CD4-positive, alpha-beta memory T cell (primary cell): ENCODE measurements around the gene PDE4D. TPM values are rescaled to one million over a fixed set of nuclear protein-coding genes. Genes with fewer than 3 reads are reported as not detected.

ENCODE experiments used
- CTCF ChIA-PET: fragments of 350-600 bp; sonication (Branson Sonifier 250); formaldehyde crosslinking; loops from one replicate; lab custom pipeline; 2021; ENCODE audit warnings: inconsistent platforms; ENCODE audit not compliant: partially characterized antibody; lab: Charles Lee
- POLR2A ChIA-PET: fragments of 350-600 bp; sonication (Branson Sonifier 250); formaldehyde crosslinking; loops from one replicate; lab custom pipeline; 2021; ENCODE audit not compliant: partially characterized antibody; lab: Charles Lee
- DNase-seq, 5 donors: peaks; one replicate each; pipeline versions ENCODE4 v3.0.0 to v3.0.0-alpha.2; 2020 to 2022; ENCODE audit warnings: mixed read lengths in 1 of 5
- H3K27ac ChIP-seq: one replicate; pipeline ENCODE4 v1.7.0; 2013; ENCODE audit warnings: low read depth, low read length
- H3K27me3 ChIP-seq: 2 replicates; pipeline ENCODE4 v1.7.0; 2013; ENCODE audit warnings: mild to moderate bottlenecking, low read length, moderate library complexity; ENCODE audit not compliant: insufficient read depth
- H3K36me3 ChIP-seq: 2 replicates; pipeline ENCODE4 v1.7.0; 2013; ENCODE audit warnings: mild to moderate bottlenecking, low read length, moderate library complexity; ENCODE audit not compliant: insufficient read depth
- H3K4me1 ChIP-seq: 2 replicates; pipeline ENCODE4 v1.7.0; 2013; ENCODE audit warnings: mild to moderate bottlenecking, low read length, moderate library complexity; ENCODE audit not compliant: insufficient read depth
- H3K4me3 ChIP-seq, 2 donors: one replicate each; pipeline ENCODE4 v1.7.0; 2013; ENCODE audit warnings: low read length in 2 of 2, mild to moderate bottlenecking in 1 of 2
- H3K9me3 ChIP-seq, 2 donors: one replicate each; pipeline ENCODE4 v1.7.0; 2013; ENCODE audit warnings: low read length in 2 of 2, control low read depth in 1 of 2; ENCODE audit not compliant: control insufficient read depth in 1 of 2
- H3K27ac Mint-ChIP-seq, 7 donors: one replicate each; pipeline ENCODE4 v1.8.0; 2020 to 2021; ENCODE audit warnings: mixed read lengths in 7 of 7, mild to moderate bottlenecking in 6 of 7, inconsistent platforms in 3 of 7, moderate library complexity in 3 of 7
- H3K27me3 Mint-ChIP-seq, 2 donors: one replicate each; pipeline ENCODE4 v1.8.0; 2020 to 2021; ENCODE audit warnings: mixed read lengths in 2 of 2
- H3K36me3 Mint-ChIP-seq, 2 donors: one replicate each; pipeline ENCODE4 v1.8.0; 2020 to 2021; ENCODE audit warnings: mixed read lengths in 2 of 2, inconsistent platforms in 1 of 2, mild to moderate bottlenecking in 1 of 2
- H3K4me1 Mint-ChIP-seq, 4 donors: one replicate each; pipeline ENCODE4 v1.8.0; 2020 to 2021; ENCODE audit warnings: mixed read lengths in 4 of 4, mild to moderate bottlenecking in 1 of 4
- H3K4me3 Mint-ChIP-seq, 8 donors: one replicate each; pipeline ENCODE4 v1.8.0; 2020 to 2021; ENCODE audit warnings: mixed read lengths in 8 of 8, mild to moderate bottlenecking in 7 of 8, moderate library complexity in 6 of 8, inconsistent platforms in 3 of 8
- H3K9me3 Mint-ChIP-seq, 8 donors: one replicate each; pipeline ENCODE4 v1.8.0; 2020 to 2021; ENCODE audit warnings: mixed read lengths in 8 of 8, mild to moderate bottlenecking in 5 of 8, inconsistent platforms in 3 of 8, moderate library complexity in 1 of 8
- intact Hi-C: fragments of 100-400 bp; cut with micrococcal nuclease; formaldehyde crosslinking; loops from one replicate; pipeline ENCODE4 v1.15.1; 2023
- polyA plus RNA-seq, 2 donors: library from polyadenylated mRNA; unstranded; fragments of 300-500 nt; fragmentation: Illumina TruSeq; gene quantifications; one replicate each; pipeline ENCODE4 v1.2.3, GENCODE V29; 2021
- total RNA-seq, 2 experiments: library from RNA; stranded (reverse); gene quantifications; one replicate each; pipeline ENCODE4 v1.2.3, GENCODE V29; 2021

The PDE4D gene
- total and polyA plus RNA-seq, 4 experiments from 2014 or later: 12.3 to 49.7 (median 30.3) TPM

DNA sequence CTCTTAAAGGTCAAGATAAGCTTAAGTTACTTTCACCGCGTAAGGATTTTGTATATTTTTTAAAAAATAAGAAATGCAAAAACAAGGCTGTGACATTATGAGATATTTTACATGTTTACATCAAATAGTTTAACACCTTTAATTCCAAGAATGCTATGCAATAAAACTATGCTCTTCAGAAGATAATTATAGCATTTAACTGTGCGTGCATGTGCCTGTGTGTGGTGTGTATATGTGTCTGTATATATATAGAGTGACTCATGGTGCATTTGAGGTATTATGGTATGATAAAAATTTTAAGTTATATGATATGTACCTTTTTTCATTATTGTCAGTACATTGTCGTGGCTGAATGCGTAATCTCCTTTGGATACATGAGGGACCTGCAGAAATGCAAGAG, 539.3 kb downstream of the PDE4D start:
- CTCF ChIA-PET: interaction anchor here (1.1 to 1.7 kb wide), 2 partner anchors 13 to 165 kb away, joined by 3 to 6 read pairs; no protein-coding TSS in a partner anchor
- Mint-ChIP-seq H3K9me3 (no peaks in the 10 kb centered on the region), H3K4me1 (no peaks in the 10 kb centered on the region), H3K27me3 (peaks cover 7 to 23% of the 10 kb centered on the region in 2 donors), H3K36me3 (no peaks in the 10 kb centered on the region), H3K27ac (no peak overlapping the region), H3K4me3 (no peak overlapping the region)
- H3K27ac ChIP-seq: no peak overlapping the region
- POLR2A ChIA-PET: no interaction called here
- intact Hi-C loops: no loop called here
- H3K36me3 ChIP-seq: no peaks in the 10 kb centered on the region
- no peaks in the 10 kb centered on the region for H3K27me3 ChIP-seq
- H3K4me1 ChIP-seq: no peaks in the 10 kb centered on the region
- no peak for DNase-seq
- no peak overlapping the region for H3K4me3 ChIP-seq
- H3K9me3 ChIP-seq: no peaks in the 10 kb centered on the region

DNA sequence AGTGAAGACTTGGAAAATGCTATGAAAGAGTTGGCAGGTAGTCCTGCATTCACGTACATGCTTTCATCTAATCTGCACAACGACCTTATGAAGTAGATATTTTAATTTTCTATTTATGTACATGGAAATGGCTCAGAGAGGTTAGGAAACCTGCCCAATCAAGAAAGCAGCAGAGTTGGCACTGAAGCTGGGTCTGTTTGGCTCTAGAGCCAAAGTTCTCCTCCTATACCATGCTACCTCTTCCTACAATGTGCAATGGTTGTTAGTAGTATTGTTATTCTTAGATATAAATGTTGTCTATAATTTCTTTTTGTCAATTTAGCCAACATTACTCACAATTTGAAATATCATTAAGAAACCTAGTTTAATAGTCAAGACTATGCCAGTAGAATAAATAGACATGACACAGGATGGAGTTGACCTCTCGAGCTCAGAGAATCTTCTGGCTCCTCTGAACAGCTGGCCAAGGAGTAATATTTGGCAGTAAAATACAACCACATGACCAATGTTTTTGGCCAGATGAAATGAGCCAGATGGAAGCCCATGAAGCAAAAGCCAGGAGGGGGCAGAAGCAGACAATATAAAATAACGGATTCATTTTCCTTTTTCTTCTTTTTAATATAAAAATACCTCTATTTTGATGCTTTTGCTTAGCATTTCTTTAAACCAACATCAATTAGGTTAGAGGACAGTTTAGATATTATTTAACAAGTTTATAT, 542.3 kb downstream of the PDE4D start:
- no peaks in the 10 kb centered on the region for H3K27me3 ChIP-seq
- no peak overlapping the region for H3K27ac ChIP-seq
- peaks cover 3 to 23% of the 10 kb centered on the region in 2 donors for H3K27me3 Mint-ChIP-seq
- intact Hi-C loops: no loop called here
- H3K27ac Mint-ChIP-seq: no peak overlapping the region
- H3K4me3 Mint-ChIP-seq: no peak overlapping the region
- no peaks in the 10 kb centered on the region for H3K36me3 ChIP-seq
- H3K9me3 Mint-ChIP-seq: no peaks in the 10 kb centered on the region
- ChIA-PET CTCF (interaction anchor here (1.4 to 2.0 kb wide), 2 partner anchors 163 kb away, joined by 4 to 7 read pairs; no protein-coding TSS in a partner anchor), POLR2A (no interaction called here)
- no peaks in the 10 kb centered on the region for H3K9me3 ChIP-seq
- H3K4me1 ChIP-seq: no peaks in the 10 kb centered on the region
- no peak overlapping the region for H3K4me3 ChIP-seq
- no peak for DNase-seq
- H3K4me1 Mint-ChIP-seq: no peaks in the 10 kb centered on the region
- H3K36me3 Mint-ChIP-seq: no peaks in the 10 kb centered on the region

DNA sequence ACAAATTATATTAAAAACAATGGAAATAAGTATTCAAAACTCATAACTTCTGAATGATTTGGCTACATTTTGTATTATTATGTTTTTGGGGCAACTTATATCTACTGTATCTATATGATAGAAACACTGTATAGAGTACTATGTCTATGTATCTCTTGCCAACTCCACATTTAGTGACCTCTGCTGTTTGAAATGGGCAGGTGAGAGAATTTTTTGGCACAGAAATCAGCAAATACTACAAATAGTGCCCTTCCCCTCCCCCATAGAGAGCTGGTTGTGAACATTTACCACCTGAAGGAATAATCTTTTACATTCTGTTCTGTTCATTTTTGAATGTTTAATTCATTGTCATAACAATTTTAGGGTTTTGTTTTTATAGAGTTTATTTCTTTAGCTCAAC, 545.3 kb downstream of the PDE4D start:
- H3K36me3 ChIP-seq: no peaks in the 10 kb centered on the region
- no peak overlapping the region for H3K27ac ChIP-seq
- H3K4me3 Mint-ChIP-seq: no peak overlapping the region
- POLR2A ChIA-PET: no interaction called here
- CTCF ChIA-PET: interaction anchor here (0.5 to 1.2 kb wide), 5 partner anchors 11 to 462 kb away, joined by 3 to 4 read pairs (median 3); no protein-coding TSS in a partner anchor
- intact Hi-C loops: no loop called here
- H3K4me3 ChIP-seq: no peak overlapping the region
- no peaks in the 10 kb centered on the region for H3K27me3 ChIP-seq
- H3K9me3 ChIP-seq: no peaks in the 10 kb centered on the region
- H3K36me3 Mint-ChIP-seq: no peaks in the 10 kb centered on the region
- no peak overlapping the region for H3K27ac Mint-ChIP-seq
- no peaks in the 10 kb centered on the region for H3K9me3 Mint-ChIP-seq
- H3K4me1 ChIP-seq: no peaks in the 10 kb centered on the region
- H3K27me3 Mint-ChIP-seq: peaks cover 4 to 16% of the 10 kb centered on the region in 2 donors
- H3K4me1 Mint-ChIP-seq: no peaks in the 10 kb centered on the region
- no peak for DNase-seq

DNA sequence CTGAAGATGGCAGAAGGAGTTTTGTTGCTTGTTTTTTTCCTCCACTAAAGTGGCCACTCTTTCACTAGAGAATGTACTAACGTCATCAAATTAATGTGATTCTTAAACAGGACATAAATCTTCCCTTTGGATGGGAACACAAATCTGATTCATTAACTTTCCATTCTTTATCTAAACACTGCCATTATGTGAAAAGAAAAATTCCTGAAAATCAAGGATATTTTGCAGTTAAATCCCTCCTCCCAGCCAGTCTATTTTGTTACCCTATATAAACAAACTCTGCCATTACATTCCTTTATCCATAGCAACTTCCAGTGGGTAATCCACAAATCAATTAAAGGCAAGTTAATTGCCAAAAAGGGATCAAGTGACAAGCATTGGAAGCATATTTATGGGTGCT, 546.5 kb downstream of the PDE4D start:
- Mint-ChIP-seq H3K27ac (no peak overlapping the region), H3K27me3 (peaks cover 3 to 14% of the 10 kb centered on the region in 2 donors), H3K36me3 (no peaks in the 10 kb centered on the region), H3K4me3 (no peak overlapping the region), H3K4me1 (peaks cover 0 to 1% (median 0%) of the 10 kb centered on the region in 4 donors), H3K9me3 (no peaks in the 10 kb centered on the region)
- H3K27me3 ChIP-seq: no peaks in the 10 kb centered on the region
- no peaks in the 10 kb centered on the region for H3K4me1 ChIP-seq
- H3K36me3 ChIP-seq: no peaks in the 10 kb centered on the region
- H3K27ac ChIP-seq: no peak overlapping the region
- ChIA-PET CTCF (interaction anchor here (1.1 kb wide), 1 partner anchor 10 kb away, joined by 3 read pairs; no protein-coding TSS in a partner anchor), POLR2A (no interaction called here)
- H3K4me3 ChIP-seq: no peak overlapping the region
- DNase-seq: no peak
- intact Hi-C loops: no loop called here
- no peaks in the 10 kb centered on the region for H3K9me3 ChIP-seq

DNA sequence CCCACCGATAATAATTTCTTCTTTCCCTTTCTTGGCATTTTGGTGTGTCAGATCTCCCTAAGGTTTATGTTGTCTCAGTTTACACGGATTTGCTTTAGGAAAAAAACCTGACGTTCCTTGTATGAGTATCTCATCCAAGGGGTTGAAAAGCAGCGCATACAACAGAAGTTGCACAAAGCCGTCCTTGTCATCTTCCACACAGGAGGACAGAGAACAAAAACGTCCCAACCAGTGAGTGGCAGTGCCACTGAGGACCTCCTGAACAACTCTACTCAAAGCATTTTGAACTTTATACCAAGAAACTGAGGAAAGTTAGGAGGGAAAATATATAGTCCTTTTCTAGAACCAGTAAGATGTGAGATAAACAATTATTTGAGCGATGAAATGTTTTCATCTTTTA, 547.0 kb downstream of the PDE4D start:
- H3K27me3 Mint-ChIP-seq: peaks cover 3 to 11% of the 10 kb centered on the region in 2 donors
- ChIA-PET CTCF (interaction anchor here (1.1 kb wide), 1 partner anchor 10 kb away, joined by 3 read pairs; no protein-coding TSS in a partner anchor), POLR2A (no interaction called here)
- H3K27me3 ChIP-seq: no peaks in the 10 kb centered on the region
- H3K4me3 Mint-ChIP-seq: no peak overlapping the region
- H3K9me3 Mint-ChIP-seq: no peaks in the 10 kb centered on the region
- no peaks in the 10 kb centered on the region for H3K9me3 ChIP-seq
- no peak for DNase-seq
- intact Hi-C loops: no loop called here
- no peaks in the 10 kb centered on the region for H3K36me3 Mint-ChIP-seq
- no peaks in the 10 kb centered on the region for H3K4me1 ChIP-seq
- H3K4me3 ChIP-seq: no peak overlapping the region
- H3K4me1 Mint-ChIP-seq: peaks cover 0 to 1% (median 0%) of the 10 kb centered on the region in 4 donors
- H3K36me3 ChIP-seq: no peaks in the 10 kb centered on the region
- H3K27ac Mint-ChIP-seq: no peak overlapping the region
- no peak overlapping the region for H3K27ac ChIP-seq

DNA sequence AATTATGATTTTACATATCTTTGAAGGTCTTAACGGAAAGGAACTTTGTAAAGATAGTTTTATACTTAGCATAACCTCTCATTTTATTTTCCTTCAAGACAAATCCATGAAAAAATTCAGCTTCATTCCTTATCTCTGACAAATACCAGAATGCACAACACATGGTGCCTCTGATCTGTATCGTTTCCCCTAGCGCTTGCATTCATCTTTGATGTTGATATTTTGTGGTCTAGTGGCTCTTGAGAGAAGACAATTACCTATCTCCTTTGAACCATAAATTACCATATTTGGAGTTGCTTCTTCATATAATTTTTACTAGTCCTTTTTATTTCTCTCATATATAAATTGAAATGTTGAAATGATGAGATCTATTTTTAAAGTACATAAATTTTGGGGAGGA, 551.3 kb downstream of the PDE4D start:
- peak in 2 of 5 donors; percentile 2 to 11 for DNase-seq

DNA sequence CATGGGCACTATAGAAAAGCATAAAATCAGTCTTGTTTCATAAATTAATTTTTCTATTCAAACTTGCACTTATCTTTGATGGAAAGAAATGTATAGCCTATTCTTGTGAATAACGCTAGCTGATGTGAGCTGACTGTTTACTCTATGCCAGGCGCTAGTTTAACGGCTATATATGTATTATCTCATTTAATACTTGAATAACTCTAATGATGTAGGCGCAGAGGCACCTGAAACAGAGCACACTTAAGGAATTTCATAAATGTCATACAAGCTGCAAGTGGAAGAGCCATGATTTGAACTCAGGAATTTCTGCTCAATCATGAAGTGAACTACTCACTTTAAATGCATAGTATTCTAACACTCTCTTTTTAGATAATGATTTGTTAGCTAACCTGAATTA, 551.8 kb downstream of the PDE4D start:
- no peak overlapping the region for H3K27ac ChIP-seq
- intact Hi-C loops: no loop called here
- peaks cover 8 to 19% of the 10 kb centered on the region in 2 donors for H3K27me3 Mint-ChIP-seq
- no peaks in the 10 kb centered on the region for H3K36me3 ChIP-seq
- peaks cover 0 to 1% (median 0%) of the 10 kb centered on the region in 4 donors for H3K4me1 Mint-ChIP-seq
- no peak overlapping the region for H3K27ac Mint-ChIP-seq
- H3K27me3 ChIP-seq: no peaks in the 10 kb centered on the region
- no peak for DNase-seq
- H3K4me3 Mint-ChIP-seq: no peak overlapping the region
- POLR2A ChIA-PET: no interaction called here
- H3K4me1 ChIP-seq: no peaks in the 10 kb centered on the region
- H3K9me3 Mint-ChIP-seq: peaks cover 0 to 3% (median 0%) of the 10 kb centered on the region in 8 donors
- CTCF ChIA-PET: no interaction called here
- no peaks in the 10 kb centered on the region for H3K9me3 ChIP-seq
- no peak overlapping the region for H3K4me3 ChIP-seq
- H3K36me3 Mint-ChIP-seq: no peaks in the 10 kb centered on the region

More for the DNA sequence above, 551.3 kb downstream of the PDE4D start:
- H3K4me1 ChIP-seq: no peaks in the 10 kb centered on the region
- H3K4me3 ChIP-seq: no peak overlapping the region
- H3K36me3 Mint-ChIP-seq: no peaks in the 10 kb centered on the region
- H3K9me3 ChIP-seq: no peaks in the 10 kb centered on the region
- no peaks in the 10 kb centered on the region for H3K36me3 ChIP-seq
- H3K4me3 Mint-ChIP-seq: no peak overlapping the region
- peaks cover 0 to 1% (median 0%) of the 10 kb centered on the region in 4 donors for H3K4me1 Mint-ChIP-seq
- peaks cover 8 to 17% of the 10 kb centered on the region in 2 donors for H3K27me3 Mint-ChIP-seq
- H3K27me3 ChIP-seq: no peaks in the 10 kb centered on the region
- POLR2A ChIA-PET: no interaction called here
- peaks cover 0 to 3% (median 0%) of the 10 kb centered on the region in 8 donors for H3K9me3 Mint-ChIP-seq
- no peak overlapping the region for H3K27ac ChIP-seq
- CTCF ChIA-PET: no interaction called here
- no peak overlapping the region for H3K27ac Mint-ChIP-seq
- intact Hi-C loops: no loop called here
